OCI-LY1 (cell line): ENCODE data around the gene RHBDF2.

Experiments used
- H2AFZ ChIP-seq: fragments of 200-600 bp; sonication (generic), shearing (Covaris generic); 2 replicates; pipeline ENCODE4 v1.6.0; 2014; ENCODE audit warnings: antibody characterized with exemption, mild to moderate bottlenecking, low read length
- H3F3A ChIP-seq: fragments of 200-600 bp; sonication (generic), shearing (Covaris generic); 2 replicates; pipeline ENCODE4 v1.6.0; 2014; ENCODE audit warnings: mild to moderate bottlenecking, antibody characterized with exemption, low read length, moderate library complexity; ENCODE audit not compliant: insufficient read depth
- H3K27ac ChIP-seq: fragments of 200-600 bp; sonication (generic); 2 replicates; pipeline ENCODE4 v1.5.1; 2014; ENCODE audit warnings: low read length, mixed run types, mild to moderate bottlenecking, low read depth; ENCODE audit not compliant: poor library complexity, severe bottlenecking
- H3K27me3 ChIP-seq: fragments of 200-600 bp; sonication (generic); 2 replicates; pipeline ENCODE4 v1.6.0; 2014; ENCODE audit warnings: antibody characterized with exemption, mild to moderate bottlenecking, low read length, moderate library complexity; ENCODE audit not compliant: insufficient read depth
- H3K36me3 ChIP-seq: fragments of 200-600 bp; sonication (generic); 2 replicates; pipeline ENCODE4 v1.6.1; 2014; ENCODE audit warnings: mild to moderate bottlenecking, antibody characterized with exemption, low read length, moderate library complexity, mixed read lengths; ENCODE audit not compliant: insufficient read depth
- H3K4me1 ChIP-seq: fragments of 200-600 bp; sonication (generic); 2 replicates; pipeline ENCODE4 v1.5.1; 2014; ENCODE audit warnings: mild to moderate bottlenecking, low read length, moderate library complexity; ENCODE audit not compliant: insufficient read depth, severe bottlenecking
- H3K4me2 ChIP-seq: fragments of 200-600 bp; sonication (generic), shearing (Covaris generic); 2 replicates; pipeline ENCODE4 v1.6.1; 2014; ENCODE audit warnings: low read length
- H3K4me3 ChIP-seq: fragments of 200-600 bp; sonication (generic); 2 replicates; pipeline ENCODE4 v1.5.1; 2014; ENCODE audit warnings: low read length, low read depth, mild to moderate bottlenecking, mixed read lengths; ENCODE audit not compliant: poor library complexity, severe bottlenecking
- H3K79me2 ChIP-seq: fragments of 200-600 bp; shearing (Covaris generic); 2 replicates; pipeline ENCODE4 v1.6.1; 2016; ENCODE audit warnings: mixed run types, low read length, mixed read lengths; ENCODE audit not compliant: insufficient read depth
- H3K9ac ChIP-seq: fragments of 200-600 bp; sonication (generic), shearing (Covaris generic); 2 replicates; pipeline ENCODE4 v1.6.1; 2014; ENCODE audit warnings: mild to moderate bottlenecking, low read length, mixed read lengths
- H3K9me2 ChIP-seq: fragments of 200-600 bp; sonication (generic), shearing (Covaris generic); 2 replicates; pipeline ENCODE4 v1.6.1; 2014; ENCODE audit warnings: low read depth, mild to moderate bottlenecking, low read length, mixed read lengths
- H3K9me3 ChIP-seq: fragments of 200-600 bp; shearing (Covaris generic); 2 replicates; pipeline ENCODE4 v1.6.1; 2014; ENCODE audit warnings: low read length, mixed read lengths
- H4K20me1 ChIP-seq: fragments of 200-600 bp; sonication (generic), shearing (Covaris generic); 2 replicates; pipeline ENCODE4 v1.6.0; 2016; ENCODE audit warnings: mild to moderate bottlenecking, low read length; ENCODE audit not compliant: insufficient read depth
- CTCF ChIP-seq: fragments of 200-600 bp; sonication (generic), shearing (Covaris generic); IDR thresholded peaks from 2 replicates; pipeline ENCODE4 v1.5.1; 2017; ENCODE audit warnings: mild to moderate bottlenecking, antibody characterized with exemption, low read length, moderate library complexity, mixed read lengths
- EZH2 ChIP-seq: fragments of 200-600 bp; sonication (generic), shearing (Covaris generic); IDR thresholded peaks from 2 replicates; pipeline ENCODE4 v1.8.0; 2017; ENCODE audit warnings: borderline replicate concordance, mixed run types, mild to moderate bottlenecking, antibody characterized with exemption, low read length, moderate library complexity, mixed read lengths

The RHBDF2 gene

DNA sequence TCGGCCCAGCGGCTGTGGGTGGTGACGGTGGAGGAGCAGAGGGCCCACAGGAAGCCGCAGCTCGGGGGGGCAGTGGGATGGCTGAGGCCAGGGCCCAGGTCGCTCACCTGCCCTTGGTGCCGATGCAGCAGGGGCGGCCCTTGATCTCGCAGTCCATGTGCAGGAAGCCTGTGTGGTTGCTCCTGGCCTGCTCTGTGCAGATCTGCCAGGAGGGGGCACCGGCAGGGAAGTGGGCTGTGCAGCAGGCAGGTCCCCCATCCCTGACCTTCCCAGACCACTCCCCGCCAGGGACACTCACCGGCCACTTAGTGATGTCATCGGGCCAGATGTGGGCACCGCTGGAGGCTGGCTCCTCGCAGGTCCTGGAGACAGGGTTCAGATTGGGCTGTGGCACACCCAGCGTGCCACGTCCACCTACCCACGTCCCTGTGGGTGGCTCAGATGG, 27.7 kb downstream of the RHBDF2 start:
- no peaks in the 10 kb centered on the region for H3K79me2 ChIP-seq
- no peak overlapping the region for H2AFZ ChIP-seq
- H3K4me2 ChIP-seq: no peak overlapping the region
- H3K36me3 ChIP-seq: peaks cover 5% of the 10 kb centered on the region; the same call in 1 of the 2 replicates
- no peaks in the 10 kb centered on the region for H3F3A ChIP-seq
- no peaks in the 10 kb centered on the region for H3K4me1 ChIP-seq
- no peaks in the 10 kb centered on the region for H3K9me3 ChIP-seq
- H3K4me3 ChIP-seq: no peak overlapping the region
- H4K20me1 ChIP-seq: no peaks in the 10 kb centered on the region
- TF ChIP-seq EZH2 (no peak), CTCF (peak; percentile 33; the same call in 1 of the 2 replicates)
- no peaks in the 10 kb centered on the region for H3K27me3 ChIP-seq
- no peak overlapping the region for H3K9ac ChIP-seq
- no peaks in the 10 kb centered on the region for H3K9me2 ChIP-seq
- no peak overlapping the region for H3K27ac ChIP-seq

DNA sequence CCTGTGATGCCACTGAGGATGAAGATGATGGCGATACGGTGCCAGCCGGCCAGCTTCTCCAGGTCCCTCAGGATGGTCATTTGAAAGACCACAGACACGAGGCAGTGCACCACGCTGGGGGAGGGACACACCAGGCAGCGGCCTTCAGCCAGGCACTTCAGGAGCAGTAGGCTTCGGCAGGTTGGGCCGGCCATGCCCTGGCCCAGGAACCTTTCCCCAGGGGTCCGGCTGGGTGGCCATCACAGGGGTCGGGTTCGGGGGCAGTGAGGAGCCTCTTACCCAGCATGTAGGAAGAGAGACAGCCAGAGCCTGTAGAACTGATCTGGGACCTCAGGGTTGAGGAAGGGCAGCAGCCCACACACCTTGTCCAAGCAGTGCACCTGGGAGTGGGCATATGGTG, 28.5 kb downstream of the RHBDF2 start:
- H3K27me3 ChIP-seq: no peaks in the 10 kb centered on the region
- no peak for TF ChIP-seq EZH2
- H3K27ac ChIP-seq: no peak overlapping the region
- no peak overlapping the region for H3K4me2 ChIP-seq
- H2AFZ ChIP-seq: no peak overlapping the region
- no peaks in the 10 kb centered on the region for H4K20me1 ChIP-seq
- H3K36me3 ChIP-seq: peaks cover 5% of the 10 kb centered on the region; the same call in 1 of the 2 replicates
- H3K9me2 ChIP-seq: no peaks in the 10 kb centered on the region
- H3K9me3 ChIP-seq: no peaks in the 10 kb centered on the region
- H3F3A ChIP-seq: no peaks in the 10 kb centered on the region
- H3K4me3 ChIP-seq: no peak overlapping the region
- no peaks in the 10 kb centered on the region for H3K4me1 ChIP-seq
- H3K9ac ChIP-seq: no peak overlapping the region
- no peaks in the 10 kb centered on the region for H3K79me2 ChIP-seq

GRCh38 chr17:76472258-76472645, 29.0 kb downstream of the RHBDF2 start:
- H3K27ac ChIP-seq: no peak overlapping the region
- no peaks in the 10 kb centered on the region for H3K79me2 ChIP-seq
- TF ChIP-seq CTCF: no peak
- TF ChIP-seq EZH2: no peak
- no peaks in the 10 kb centered on the region for H4K20me1 ChIP-seq
- no peak overlapping the region for H3K4me3 ChIP-seq
- no peaks in the 10 kb centered on the region for H3F3A ChIP-seq
- no peaks in the 10 kb centered on the region for H3K9me2 ChIP-seq
- no peaks in the 10 kb centered on the region for H3K4me1 ChIP-seq
- no peaks in the 10 kb centered on the region for H3K27me3 ChIP-seq
- H2AFZ ChIP-seq: no peak overlapping the region
- H3K4me2 ChIP-seq: no peak overlapping the region
- no peaks in the 10 kb centered on the region for H3K9me3 ChIP-seq
- H3K36me3 ChIP-seq: peaks cover 5% of the 10 kb centered on the region; the same call in 1 of the 2 replicates
- H3K9ac ChIP-seq: no peak overlapping the region
